Measurements from ENCODE around the gene MLN. TPM values are rescaled to one million over a fixed set of nuclear protein-coding genes. Genes with fewer than 3 reads are reported as not detected.

Gene MLN
- polyA plus RNA-seq (ENCODE audit: insufficient read length in 3 of 3) = 1 to 10 TPM; 1.4 to 2.9 (median 2.0) TPM

- DNase-seq (ENCODE audit: low read depth in 3 of 3, low spot score in 2 of 3) = no peak
Observed at GRCh38 chr6:33803571-33804053, at the start of gene MLN. Gene MLN, minus strand, starts transcription at chr6:33804003. Its CDS starts 2,840 bp downstream, at chr6:33801163.

GRCh38 chr6:33853026-33853425 lies 49.2 kb upstream of the MLN start:
- DNase-seq (ENCODE audit: low read depth in 3 of 3, low spot score in 2 of 3) = no peak

GRCh38 chr6:33851959-33852358 lies 48.2 kb upstream of the MLN start:
- DNase-seq (ENCODE audit: low read depth in 3 of 3, low spot score in 2 of 3) = peak in 2 of 3 donors; percentile 32 to 46

- DNase-seq (ENCODE audit: low read depth in 3 of 3, low spot score in 2 of 3) = no peak
Observed at GRCh38 chr6:33850869-33851541, 47.2 kb upstream of the MLN start.

GRCh38 chr6:33850296-33850695 lies 46.5 kb upstream of the MLN start:
- DNase-seq (ENCODE audit: low read depth in 3 of 3, low spot score in 2 of 3) = no peak

- DNase-seq (ENCODE audit: low read depth in 3 of 3, low spot score in 2 of 3) = no peak
Observed at GRCh38 chr6:33849500-33850075, 45.8 kb upstream of the MLN start.

GRCh38 chr6:33848484-33848883 lies 44.7 kb upstream of the MLN start:
- DNase-seq (ENCODE audit: low read depth in 3 of 3, low spot score in 2 of 3) = no peak

- DNase-seq (ENCODE audit: low read depth in 3 of 3, low spot score in 2 of 3) = no peak
Observed at GRCh38 chr6:33847867-33848266, 44.1 kb upstream of the MLN start.

GRCh38 chr6:33847078-33847477 lies 43.3 kb upstream of the MLN start:
- no peak for DNase-seq (ENCODE audit: low read depth in 3 of 3, low spot score in 2 of 3)

GRCh38 chr6:33846226-33846625 lies 42.4 kb upstream of the MLN start:
- no peak for DNase-seq (ENCODE audit: low read depth in 3 of 3, low spot score in 2 of 3)

GRCh38 chr6:33845031-33845745 lies 41.4 kb upstream of the MLN start:
- no peak for DNase-seq (ENCODE audit: low read depth in 3 of 3, low spot score in 2 of 3)

- no peak for DNase-seq (ENCODE audit: low read depth in 3 of 3, low spot score in 2 of 3)
Observed at GRCh38 chr6:33843131-33844121, 39.6 kb upstream of the MLN start.

- DNase-seq (ENCODE audit: low read depth in 3 of 3, low spot score in 2 of 3) = no peak
Observed at GRCh38 chr6:33841868-33842267, 38.1 kb upstream of the MLN start.

GRCh38 chr6:33841070-33841469 lies 37.3 kb upstream of the MLN start:
- no peak for DNase-seq (ENCODE audit: low read depth in 3 of 3, low spot score in 2 of 3)

- DNase-seq (ENCODE audit: low read depth in 3 of 3, low spot score in 2 of 3) = no peak
Observed at GRCh38 chr6:33840048-33840926, 36.5 kb upstream of the MLN start.

GRCh38 chr6:33839399-33840047 lies 35.7 kb upstream of the MLN start:
- no peak for DNase-seq (ENCODE audit: low read depth in 3 of 3, low spot score in 2 of 3)

GRCh38 chr6:33838983-33839382 lies 35.2 kb upstream of the MLN start:
- no peak for DNase-seq (ENCODE audit: low read depth in 3 of 3, low spot score in 2 of 3)

GRCh38 chr6:33837971-33838665 lies 34.3 kb upstream of the MLN start:
- no peak for DNase-seq (ENCODE audit: low read depth in 3 of 3, low spot score in 2 of 3)

Data from right renal cortex interstitium (tissue), 3 donors.